GM23338 (cell line): ENCODE data around the gene HAUS2. TPM values are rescaled to one million over a fixed set of nuclear protein-coding genes. Genes with fewer than 3 reads are reported as not detected.

ENCODE experiments used
- ATAC-seq: fragments of 200-7000 bp; cut with Tn5 transposase; 3 replicates; pipeline ENCODE4 v1.9.1; 2020
- DNase-seq: peaks from one replicate; pipeline ENCODE4 v3.0.0-alpha.2; 2015; ENCODE audit warnings: low spot score
- H2AFZ ChIP-seq: fragments of 200-600 bp; sonication (generic); 2 replicates; pipeline ENCODE4 v1.8.0; 2016; ENCODE audit warnings: antibody characterized with exemption, mild to moderate bottlenecking, moderate library complexity
- H3F3A ChIP-seq: fragments of 200-600 bp; sonication (generic); replicated peaks from 2 replicates; pipeline ENCODE4 v1.8.0; 2017; ENCODE audit warnings: antibody characterized with exemption, mixed run types, low read depth
- H3K27ac ChIP-seq: fragments of 200-600 bp; sonication (generic); 2 replicates; pipeline ENCODE4 v1.6.1; 2016; ENCODE audit warnings: low read depth
- H3K27me3 ChIP-seq: fragments of 200-600 bp; sonication (generic); 2 replicates; pipeline ENCODE4 v1.8.0; 2016; ENCODE audit warnings: mild to moderate bottlenecking, mixed run types, moderate library complexity; ENCODE audit not compliant: insufficient read depth
- H3K36me3 ChIP-seq: fragments of 200-600 bp; sonication (generic); 2 replicates; pipeline ENCODE4 v1.8.0; 2016; ENCODE audit warnings: mild to moderate bottlenecking; ENCODE audit not compliant: insufficient read depth
- H3K4me1 ChIP-seq: fragments of 200-600 bp; sonication (generic); 2 replicates; pipeline ENCODE4 v1.8.0; 2016; ENCODE audit warnings: mild to moderate bottlenecking, moderate library complexity; ENCODE audit not compliant: insufficient read depth
- H3K4me2 ChIP-seq: fragments of 200-600 bp; sonication (generic); 2 replicates; pipeline ENCODE4 v1.7.1; 2017; ENCODE audit warnings: mixed run types
- H3K4me3 ChIP-seq: fragments of 200-600 bp; sonication (generic); 2 replicates; pipeline ENCODE4 v1.6.1; 2016; ENCODE audit warnings: mixed run types
- H3K79me2 ChIP-seq: fragments of 200-600 bp; sonication (generic); replicated peaks from 2 replicates; pipeline ENCODE4 v1.8.0; 2017; ENCODE audit warnings: mild to moderate bottlenecking; ENCODE audit not compliant: insufficient read depth
- H3K9me2 ChIP-seq: fragments of 200-600 bp; sonication (generic); 2 replicates; pipeline ENCODE4 v1.8.0; 2017; ENCODE audit not compliant: insufficient read depth
- H4K20me1 ChIP-seq: fragments of 200-600 bp; sonication (generic); replicated peaks from 2 replicates; pipeline ENCODE4 v1.8.0; 2017; ENCODE audit warnings: mild to moderate bottlenecking; ENCODE audit not compliant: insufficient read depth
- H3K27ac Mint-ChIP-seq: 2 replicates; pipeline ENCODE4 v1.8.0; 2020; ENCODE audit warnings: inconsistent platforms, mild to moderate bottlenecking, moderate library complexity, mixed read lengths
- H3K27me3 Mint-ChIP-seq: 3 replicates; pipeline ENCODE4 v1.8.0; 2022; ENCODE audit warnings: low read depth, mild to moderate bottlenecking, moderate library complexity, mixed read lengths, inconsistent platforms; ENCODE audit not compliant: insufficient read depth, poor library complexity
- H3K36me3 Mint-ChIP-seq: 3 replicates; pipeline ENCODE4 v1.8.0; 2021; ENCODE audit warnings: low read depth, mild to moderate bottlenecking, inconsistent platforms, moderate library complexity, mixed read lengths
- H3K4me1 Mint-ChIP-seq: 3 replicates; pipeline ENCODE4 v1.8.0; 2020; ENCODE audit warnings: mild to moderate bottlenecking, inconsistent platforms, mixed read lengths
- H3K4me3 Mint-ChIP-seq: 3 replicates; pipeline ENCODE4 v1.8.0; 2021; ENCODE audit warnings: moderate library complexity, mild to moderate bottlenecking, inconsistent platforms, mixed read lengths
- H3K9me3 Mint-ChIP-seq: 3 replicates; pipeline ENCODE4 v1.8.0; 2020; ENCODE audit warnings: moderate library complexity, mild to moderate bottlenecking, inconsistent platforms, mixed read lengths
- CREB1 ChIP-seq: fragments of 250-450 bp; sonication (Bioruptor Pico); IDR thresholded peaks from 2 replicates; pipeline ENCODE4 v1.5.0; 2020; ENCODE audit warnings: low read depth, mild to moderate bottlenecking, moderate library complexity
- CTCF ChIP-seq, 2 experiments: fragments of 200-600 bp in 1 of 2; sonication (generic) in 1 of 2; conservative IDR thresholded peaks; 2 replicates each; pipeline versions ENCODE4 v1.5.1 to v1.6.1; 2016 to 2017; ENCODE audit warnings: antibody characterized with exemption in 2 of 2, low read depth in 2 of 2, mild to moderate bottlenecking in 2 of 2, moderate library complexity in 1 of 2
- ETS1 ChIP-seq: IDR thresholded peaks from 2 replicates; pipeline ENCODE4 v1.6.1; 2016; ENCODE audit warnings: antibody characterized with exemption
- EZH2 ChIP-seq: fragments of 200-600 bp; sonication (generic); IDR thresholded peaks from one replicate; pipeline ENCODE4 v1.8.0; 2017; ENCODE audit warnings: antibody characterized with exemption, mild to moderate bottlenecking, low read depth; ENCODE audit not compliant: unreplicated experiment
- EZH2phosphoT487 ChIP-seq: fragments of 200-600 bp; sonication (generic); IDR thresholded peaks from one replicate; pipeline ENCODE4 v1.8.1; 2018; ENCODE audit warnings: antibody characterized with exemption; ENCODE audit not compliant: unreplicated experiment
- JUNB ChIP-seq: IDR thresholded peaks from one replicate; pipeline ENCODE4 v1.6.1; 2016; ENCODE audit warnings: antibody characterized with exemption; ENCODE audit not compliant: unreplicated experiment
- NANOG ChIP-seq: IDR thresholded peaks from 2 replicates; pipeline ENCODE4 v1.6.1; 2016; ENCODE audit warnings: antibody characterized with exemption, borderline replicate concordance
- POLR2AphosphoS5 ChIP-seq: IDR thresholded peaks from 2 replicates; pipeline ENCODE4 v1.6.1; 2016; ENCODE audit warnings: antibody characterized with exemption, low read depth
- REST ChIP-seq: IDR thresholded peaks from one replicate; pipeline ENCODE4 v1.6.1; 2018; ENCODE audit warnings: antibody characterized with exemption; ENCODE audit not compliant: unreplicated experiment
- STAT1 ChIP-seq: IDR thresholded peaks from one replicate; pipeline ENCODE4 v1.6.1; 2016; ENCODE audit warnings: antibody characterized with exemption; ENCODE audit not compliant: unreplicated experiment
- ZNF114 ChIP-seq: fragments of 250-450 bp; sonication (Bioruptor Pico); IDR thresholded peaks from 2 replicates; pipeline ENCODE4 v1.5.0; 2020; ENCODE audit warnings: mild to moderate bottlenecking, moderate library complexity
- ZNF331 ChIP-seq: fragments of 250-450 bp; sonication (Bioruptor Pico); IDR thresholded peaks from 2 replicates; pipeline ENCODE4 v1.5.0; 2020; ENCODE audit warnings: low read depth, mild to moderate bottlenecking, moderate library complexity
- ZNF462 ChIP-seq: fragments of 250-450 bp; sonication (Bioruptor Pico); IDR thresholded peaks from 2 replicates; pipeline ENCODE4 v1.5.0; 2020; ENCODE audit warnings: mild to moderate bottlenecking, moderate library complexity
- polyA plus RNA-seq: library from polyadenylated mRNA; unstranded; fragments of >200 nt; fragmentation: Nextera tagmentation; extraction: Ambion mirVana; gene quantifications from 2 replicates; pipeline ENCODE4 v1.2.1, GENCODE V29; 2016
- total RNA-seq: library from RNA; depleted of rRNA; stranded (reverse); fragments of >200 nt; shearing (Covaris generic); gene quantifications from 2 replicates; pipeline ENCODE4 v1.2.3, GENCODE V29; 2014

The HAUS2 gene
- total and polyA plus RNA-seq, 2 experiments from 2014 or later: 30.9 to 32.7 TPM

- Mint-ChIP-seq H3K4me1 (peaks cover 13% of the 10 kb centered on the region), H3K36me3 (peaks cover 6% of the 10 kb centered on the region; the same call in 1 of the 3 replicates), H3K4me3 (peak overlapping the region; percentile 93), H3K9me3 (no peaks in the 10 kb centered on the region), H3K27ac (peak overlapping the region; percentile 72), H3K27me3 (peaks cover 3% of the 10 kb centered on the region)
- no peaks in the 10 kb centered on the region for H3K27me3 ChIP-seq
- H3K36me3 ChIP-seq: no peaks in the 10 kb centered on the region
- no peaks in the 10 kb centered on the region; the same call in 1 of the 2 replicates for H3F3A ChIP-seq
- H3K4me2 ChIP-seq: peak overlapping the region; percentile 98
- peak overlapping the region; percentile 93; the same call in 1 of the 2 replicates for H3K27ac ChIP-seq
- H4K20me1 ChIP-seq: peaks cover 16% of the 10 kb centered on the region
- TF ChIP-seq NANOG: no peak
- TF ChIP-seq EZH2: no peak
- no peak for TF ChIP-seq ETS1
- TF ChIP-seq EZH2phosphoT487: no peak
- no peak for TF ChIP-seq REST
- TF ChIP-seq JUNB: no peak
- no peak for TF ChIP-seq ZNF331
- no peak for TF ChIP-seq CTCF (conservative IDR thresholded peaks at IDR 0.05; ENCODE audit: low read depth in 2 of 2)
- TF ChIP-seq STAT1: no peak
- no peak for TF ChIP-seq ZNF462
- TF ChIP-seq ZNF114: no peak
- TF ChIP-seq CREB1 (CRISPR knock-in tag): no peak
- no peak for TF ChIP-seq POLR2AphosphoS5
- peaks cover 46% of the 10 kb centered on the region for H3K79me2 ChIP-seq
- peak overlapping the region; percentile 96 for H3K4me3 ChIP-seq
- ATAC-seq: peak; percentile 11
- H3K4me1 ChIP-seq: peaks cover 9% of the 10 kb centered on the region
- peak overlapping the region; percentile 100 for H2AFZ ChIP-seq
- H3K9me2 ChIP-seq: no peaks in the 10 kb centered on the region
- DNase-seq: no peak
Observed at GRCh38 chr15:42547918-42548248, 755 bp upstream of the HAUS2 start.
